ENCODE results near the gene CORIN. TPM values are rescaled to one million over a fixed set of nuclear protein-coding genes. Genes with fewer than 3 reads are reported as not detected.

Gene CORIN
- total RNA-seq, 6 donors from 2014 or later, result 0.55 to 9.4 (median 2.4) TPM

DNA sequence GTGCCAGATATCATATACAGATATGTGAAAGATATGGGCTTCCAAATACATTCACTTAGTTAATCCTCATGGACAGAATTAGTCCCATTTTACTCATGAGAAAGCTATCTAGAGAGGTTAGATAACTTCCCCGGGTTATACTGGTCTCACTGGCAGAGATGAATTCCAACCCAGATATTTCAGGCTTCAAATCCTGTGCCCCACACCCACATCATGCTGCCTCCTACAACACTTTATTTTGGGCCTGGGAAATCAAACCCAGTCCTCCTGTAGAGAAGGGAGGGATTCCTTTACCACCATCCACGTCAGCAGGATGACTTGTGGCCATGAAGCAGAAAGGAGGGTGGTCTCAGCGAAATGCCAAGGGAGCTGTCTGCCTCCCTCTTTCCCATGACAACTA, 239.0 kb downstream of the CORIN start:
- no peaks in the 10 kb centered on the region for H3K27me3 ChIP-seq
- no peak overlapping the region for H3K27ac ChIP-seq
- DNase-seq (no peak), ATAC-seq (ENCODE audit: low FRiP score in 2 of 2) (no peak)
- no peak overlapping the region for H3K4me3 ChIP-seq
- TF ChIP-seq, protein P1, sequence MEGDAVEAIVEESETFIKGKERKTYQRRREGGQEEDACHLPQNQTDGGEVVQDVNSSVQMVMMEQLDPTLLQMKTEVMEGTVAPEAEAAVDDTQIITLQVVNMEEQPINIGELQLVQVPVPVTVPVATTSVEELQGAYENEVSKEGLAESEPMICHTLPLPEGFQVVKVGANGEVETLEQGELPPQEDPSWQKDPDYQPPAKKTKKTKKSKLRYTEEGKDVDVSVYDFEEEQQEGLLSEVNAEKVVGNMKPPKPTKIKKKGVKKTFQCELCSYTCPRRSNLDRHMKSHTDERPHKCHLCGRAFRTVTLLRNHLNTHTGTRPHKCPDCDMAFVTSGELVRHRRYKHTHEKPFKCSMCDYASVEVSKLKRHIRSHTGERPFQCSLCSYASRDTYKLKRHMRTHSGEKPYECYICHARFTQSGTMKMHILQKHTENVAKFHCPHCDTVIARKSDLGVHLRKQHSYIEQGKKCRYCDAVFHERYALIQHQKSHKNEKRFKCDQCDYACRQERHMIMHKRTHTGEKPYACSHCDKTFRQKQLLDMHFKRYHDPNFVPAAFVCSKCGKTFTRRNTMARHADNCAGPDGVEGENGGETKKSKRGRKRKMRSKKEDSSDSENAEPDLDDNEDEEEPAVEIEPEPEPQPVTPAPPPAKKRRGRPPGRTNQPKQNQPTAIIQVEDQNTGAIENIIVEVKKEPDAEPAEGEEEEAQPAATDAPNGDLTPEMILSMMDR (IDR thresholded peaks at IDR 0.05), result no peak
- TF ChIP-seq POLR2A (IDR thresholded peaks at IDR 0.05) (no peak), POLR2AphosphoS5 (IDR thresholded peaks at IDR 0.05) (no peak), EP300 (IDR thresholded peaks at IDR 0.05) (no peak)
- H3K4me1 ChIP-seq, result no peaks in the 10 kb centered on the region
- H3K36me3 ChIP-seq, result peaks cover 0 to 4% (median 0%) of the 10 kb centered on the region in 4 donors
- 93% methylated on average over 3 of the region's 3 CpGs for WGBS, 2 donors
- H3K9me3 ChIP-seq, result no peaks in the 10 kb centered on the region

- Histone ChIP-seq H3K36me3 (peaks cover 0 to 4% (median 0%) of the 10 kb centered on the region in 4 donors), H3K27me3 (no peaks in the 10 kb centered on the region), H3K4me3 (no peak overlapping the region), H3K27ac (no peak overlapping the region), H3K4me1 (no peaks in the 10 kb centered on the region), H3K9me3 (no peaks in the 10 kb centered on the region)
- no peak for ATAC-seq (ENCODE audit: low FRiP score in 2 of 2)
- no peak for DNase-seq
- TF ChIP-seq POLR2AphosphoS5 (IDR thresholded peaks at IDR 0.05) (no peak), POLR2A (IDR thresholded peaks at IDR 0.05) (no peak), EP300 (IDR thresholded peaks at IDR 0.05) (no peak)
- TF ChIP-seq, protein P1 (IDR thresholded peaks at IDR 0.05), result no peak
- WGBS, 2 donors, result 86 to 94% methylated on average over 1 of the region's 1 CpG
Measured at GRCh38 chr4:47598320-47598719, 239.5 kb downstream of the CORIN start.

- ATAC-seq (ENCODE audit: low FRiP score in 2 of 2) (no peak), DNase-seq (no peak)
- 82 to 91% methylated on average over 1 of the region's 1 CpG for WGBS, 2 donors
- H3K27me3 ChIP-seq, result no peaks in the 10 kb centered on the region
- no peak overlapping the region for H3K4me3 ChIP-seq
- no peak for TF ChIP-seq EP300 (IDR thresholded peaks at IDR 0.05)
- TF ChIP-seq POLR2AphosphoS5 (IDR thresholded peaks at IDR 0.05), result no peak
- TF ChIP-seq, protein P1 (IDR thresholded peaks at IDR 0.05), result no peak
- TF ChIP-seq POLR2A (IDR thresholded peaks at IDR 0.05), result no peak
- H3K4me1 ChIP-seq, result no peaks in the 10 kb centered on the region
- H3K9me3 ChIP-seq, result no peaks in the 10 kb centered on the region
- H3K36me3 ChIP-seq, result peaks cover 0 to 5% (median 2%) of the 10 kb centered on the region in 4 donors
- H3K27ac ChIP-seq, result no peak overlapping the region
Measured at GRCh38 chr4:47597696-47598095, 240.2 kb downstream of the CORIN start.

DNA sequence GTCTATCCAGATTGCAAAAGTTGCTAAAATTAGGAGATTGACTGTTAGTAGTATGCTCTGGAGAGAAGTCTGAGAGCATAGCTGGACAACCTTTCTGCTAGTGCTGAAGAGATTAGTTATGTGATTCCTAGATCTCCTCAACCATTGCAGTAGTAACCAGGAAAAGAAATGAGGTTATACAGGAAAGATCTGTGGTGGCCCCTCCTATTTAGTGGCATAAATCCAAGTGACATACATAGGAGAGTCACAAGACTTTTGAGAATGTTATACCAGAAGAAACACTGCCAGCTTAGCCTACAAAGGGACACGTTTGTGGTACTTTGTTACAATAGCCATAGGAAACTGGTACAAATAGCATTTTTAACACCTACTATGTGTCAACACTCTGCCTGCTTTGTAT, 247.5 kb downstream of the CORIN start:
- 0 to 96% methylated on average over 1 of the region's 1 CpG for WGBS, 2 donors
- TF ChIP-seq, protein P1 (IDR thresholded peaks at IDR 0.05), result no peak
- TF ChIP-seq POLR2A (IDR thresholded peaks at IDR 0.05), result no peak
- no peak for TF ChIP-seq EP300 (IDR thresholded peaks at IDR 0.05)
- TF ChIP-seq POLR2AphosphoS5 (IDR thresholded peaks at IDR 0.05), result no peak

DNA sequence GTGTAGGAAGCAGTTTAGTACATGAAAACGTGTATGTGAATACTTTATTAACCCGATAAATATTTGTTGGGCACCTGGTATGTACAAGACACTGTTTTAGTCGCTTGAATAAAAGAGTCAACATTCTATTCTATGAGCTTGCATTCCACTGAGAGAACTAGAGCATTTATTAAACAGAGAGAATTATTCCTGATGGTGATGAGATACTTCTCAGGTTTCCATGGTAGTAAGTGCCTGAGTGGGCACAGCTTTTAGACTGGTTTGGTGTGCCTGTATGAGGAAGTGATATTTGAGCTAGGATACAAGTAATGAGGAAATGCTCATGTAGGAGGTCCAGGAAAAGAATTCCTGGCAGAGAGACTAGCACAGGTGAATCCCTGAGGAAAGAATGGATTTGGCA, 258.6 kb downstream of the CORIN start:
- no peak overlapping the region for H3K4me3 ChIP-seq
- peaks cover 0 to 73% (median 17%) of the 10 kb centered on the region in 4 donors for H3K36me3 ChIP-seq
- H3K27ac ChIP-seq, result peak overlapping the region in 3 of 4 donors; percentile 28 to 86 (median 70)
- no peaks in the 10 kb centered on the region for H3K27me3 ChIP-seq
- no peak for TF ChIP-seq EP300 (IDR thresholded peaks at IDR 0.05)
- no peak for TF ChIP-seq POLR2A (IDR thresholded peaks at IDR 0.05)
- no peak for TF ChIP-seq POLR2AphosphoS5 (IDR thresholded peaks at IDR 0.05)
- H3K9me3 ChIP-seq, result no peaks in the 10 kb centered on the region
- ATAC-seq (ENCODE audit: low FRiP score in 2 of 2) (no peak), DNase-seq (no peak)
- 78 to 87% methylated on average over 3 of the region's 3 CpGs for WGBS, 2 donors
- peaks cover 0 to 14% (median 7%) of the 10 kb centered on the region in 4 donors for H3K4me1 ChIP-seq

More for the DNA sequence above, 247.5 kb downstream of the CORIN start:
- Histone ChIP-seq H3K9me3 (peaks cover 0 to 8% (median 5%) of the 10 kb centered on the region in 4 donors), H3K4me3 (no peak overlapping the region), H3K27me3 (no peaks in the 10 kb centered on the region), H3K36me3 (peaks cover 8 to 79% (median 41%) of the 10 kb centered on the region in 4 donors), H3K27ac (no peak overlapping the region), H3K4me1 (no peaks in the 10 kb centered on the region)
- no peak for DNase-seq
- no peak for ATAC-seq (ENCODE audit: low FRiP score in 2 of 2)

All from upper lobe of left lung (tissue), 6 donors.